Measurements from ENCODE around the gene SKI.

- TF ChIP-seq, protein P1, sequence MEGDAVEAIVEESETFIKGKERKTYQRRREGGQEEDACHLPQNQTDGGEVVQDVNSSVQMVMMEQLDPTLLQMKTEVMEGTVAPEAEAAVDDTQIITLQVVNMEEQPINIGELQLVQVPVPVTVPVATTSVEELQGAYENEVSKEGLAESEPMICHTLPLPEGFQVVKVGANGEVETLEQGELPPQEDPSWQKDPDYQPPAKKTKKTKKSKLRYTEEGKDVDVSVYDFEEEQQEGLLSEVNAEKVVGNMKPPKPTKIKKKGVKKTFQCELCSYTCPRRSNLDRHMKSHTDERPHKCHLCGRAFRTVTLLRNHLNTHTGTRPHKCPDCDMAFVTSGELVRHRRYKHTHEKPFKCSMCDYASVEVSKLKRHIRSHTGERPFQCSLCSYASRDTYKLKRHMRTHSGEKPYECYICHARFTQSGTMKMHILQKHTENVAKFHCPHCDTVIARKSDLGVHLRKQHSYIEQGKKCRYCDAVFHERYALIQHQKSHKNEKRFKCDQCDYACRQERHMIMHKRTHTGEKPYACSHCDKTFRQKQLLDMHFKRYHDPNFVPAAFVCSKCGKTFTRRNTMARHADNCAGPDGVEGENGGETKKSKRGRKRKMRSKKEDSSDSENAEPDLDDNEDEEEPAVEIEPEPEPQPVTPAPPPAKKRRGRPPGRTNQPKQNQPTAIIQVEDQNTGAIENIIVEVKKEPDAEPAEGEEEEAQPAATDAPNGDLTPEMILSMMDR (IDR thresholded peaks at IDR 0.05; ENCODE audit: low read depth, low read length, poor library complexity, severe bottlenecking), result no peak
- no peak for TF ChIP-seq EZH2phosphoT487 (IDR thresholded peaks at IDR 0.05; ENCODE audit: borderline replicate concordance, low read length)
Measured at GRCh38 chr1:2227346-2228156, 568 bp upstream of the SKI start.
